T-helper 1 cell treated with Interleukin-12 subunit alpha and Interleukin-12 subunit beta and Interleukin-4 antibody, amounts not matched to agents 30 μg/mL and 1 μg/mL, for 36 hours (primary cell): ENCODE data around the gene NTRK2.

Experiments used
- H3K27ac Mint-ChIP-seq: one replicate; pipeline ENCODE4 v1.8.0; 2021; ENCODE audit warnings: mild to moderate bottlenecking, mixed read lengths
- H3K27me3 Mint-ChIP-seq: one replicate; pipeline ENCODE4 v1.8.0; 2021; ENCODE audit warnings: low read depth, mixed read lengths
- H3K36me3 Mint-ChIP-seq: one replicate; pipeline ENCODE4 v1.8.0; 2021; ENCODE audit warnings: low read depth, mixed read lengths
- H3K4me1 Mint-ChIP-seq: one replicate; pipeline ENCODE4 v1.8.0; 2021; ENCODE audit warnings: low read depth, mixed read lengths
- H3K4me3 Mint-ChIP-seq: one replicate; pipeline ENCODE4 v1.8.0; 2021; ENCODE audit warnings: mild to moderate bottlenecking, moderate library complexity, mixed read lengths
- H3K9me3 Mint-ChIP-seq: one replicate; pipeline ENCODE4 v1.8.0; 2021; ENCODE audit warnings: mixed read lengths

The NTRK2 gene

DNA sequence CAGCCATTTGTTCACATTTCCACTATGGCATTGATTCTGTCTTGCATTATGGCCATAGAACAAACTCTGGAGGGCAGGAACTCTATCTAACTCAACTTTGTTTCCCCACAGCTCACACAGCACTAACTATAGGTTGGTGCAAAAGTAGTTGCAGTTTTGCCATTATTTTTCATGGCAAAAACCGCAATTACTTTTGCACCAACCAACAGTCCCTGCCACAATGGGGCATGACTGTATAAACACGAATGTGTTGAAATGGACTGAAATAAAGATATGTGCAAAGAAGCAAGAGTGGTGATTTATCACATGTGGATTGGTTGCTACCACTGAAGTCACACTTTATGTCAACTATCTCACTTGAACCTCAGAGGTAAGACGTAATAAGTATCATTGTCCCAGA, 338.7 kb downstream of the NTRK2 start:
- Mint-ChIP-seq H3K27me3 (no peaks in the 10 kb centered on the region), H3K9me3 (no peaks in the 10 kb centered on the region), H3K36me3 (no peaks in the 10 kb centered on the region), H3K4me1 (no peaks in the 10 kb centered on the region), H3K4me3 (no peak overlapping the region), H3K27ac (no peak overlapping the region)

GRCh38 chr9:85009251-85009650, 339.7 kb downstream of the NTRK2 start:
- H3K27me3 Mint-ChIP-seq, result no peaks in the 10 kb centered on the region
- H3K4me3 Mint-ChIP-seq, result no peak overlapping the region
- H3K4me1 Mint-ChIP-seq, result no peaks in the 10 kb centered on the region

GRCh38 chr9:85013703-85014102, 344.2 kb downstream of the NTRK2 start:
- Mint-ChIP-seq H3K36me3 (no peaks in the 10 kb centered on the region), H3K4me1 (no peaks in the 10 kb centered on the region), H3K9me3 (no peaks in the 10 kb centered on the region), H3K27ac (no peak overlapping the region), H3K27me3 (no peaks in the 10 kb centered on the region), H3K4me3 (no peak overlapping the region)

More at GRCh38 chr9:85009251-85009650, 339.7 kb downstream of the NTRK2 start:
- H3K36me3 Mint-ChIP-seq, result no peaks in the 10 kb centered on the region
- H3K9me3 Mint-ChIP-seq, result no peaks in the 10 kb centered on the region
- H3K27ac Mint-ChIP-seq, result no peak overlapping the region

GRCh38 chr9:85014292-85014691, 344.8 kb downstream of the NTRK2 start:
- H3K9me3 Mint-ChIP-seq, result no peaks in the 10 kb centered on the region
- H3K4me3 Mint-ChIP-seq, result no peak overlapping the region
- no peaks in the 10 kb centered on the region for H3K27me3 Mint-ChIP-seq
- H3K4me1 Mint-ChIP-seq, result no peaks in the 10 kb centered on the region
- no peak overlapping the region for H3K27ac Mint-ChIP-seq
- H3K36me3 Mint-ChIP-seq, result no peaks in the 10 kb centered on the region

DNA sequence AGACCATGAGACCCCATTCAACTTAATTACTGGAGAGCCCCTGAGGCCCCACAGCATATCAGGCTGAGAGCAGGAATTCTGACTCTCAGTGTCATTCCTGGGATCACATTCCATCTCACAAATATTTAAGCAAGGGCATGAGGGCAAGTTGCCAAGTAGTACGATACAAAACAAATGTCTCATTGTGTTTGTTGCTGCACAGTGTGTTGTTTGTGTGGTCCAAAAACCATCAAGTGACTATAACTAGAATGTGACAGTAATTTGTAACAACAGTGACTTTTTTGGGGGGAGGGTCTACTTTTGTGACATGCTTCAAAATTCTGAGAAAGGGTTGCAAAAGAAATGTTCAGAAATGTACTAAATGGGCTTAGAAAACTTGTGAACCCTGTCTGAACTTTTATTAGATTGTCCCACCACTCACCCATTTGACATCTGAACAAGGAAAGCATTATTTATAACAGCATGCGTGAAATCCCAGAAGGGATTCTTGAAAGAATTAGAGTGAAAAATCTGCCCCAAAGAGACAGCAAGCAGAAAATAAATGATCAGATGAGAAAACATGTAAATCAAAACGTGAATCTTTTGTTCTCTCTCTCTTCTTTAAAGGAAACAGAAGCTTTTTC, 347.0 kb downstream of the NTRK2 start:
- no peaks in the 10 kb centered on the region for H3K36me3 Mint-ChIP-seq
- no peak overlapping the region for H3K4me3 Mint-ChIP-seq
- no peak overlapping the region for H3K27ac Mint-ChIP-seq
- H3K4me1 Mint-ChIP-seq, result no peaks in the 10 kb centered on the region
- H3K27me3 Mint-ChIP-seq, result no peaks in the 10 kb centered on the region
- H3K9me3 Mint-ChIP-seq, result no peaks in the 10 kb centered on the region

DNA sequence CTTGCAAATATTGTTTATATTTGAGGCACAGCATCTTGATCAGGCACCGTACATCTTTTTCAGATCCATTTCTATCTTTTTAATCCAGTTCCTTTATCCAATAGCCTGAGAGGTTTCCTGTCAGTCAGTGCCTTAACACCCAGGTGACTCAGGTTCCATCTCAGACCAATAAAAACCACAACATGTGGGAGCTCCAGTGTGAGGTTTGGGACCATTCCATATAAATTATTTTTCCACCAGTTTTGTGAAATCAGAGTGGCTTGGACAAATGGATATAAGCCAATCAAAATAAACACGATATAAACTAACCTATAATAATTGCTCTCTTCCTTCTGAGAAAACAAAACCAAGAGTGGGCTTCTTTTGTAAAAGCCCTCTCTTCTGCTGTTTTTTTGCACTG, 351.3 kb downstream of the NTRK2 start:
- Mint-ChIP-seq H3K36me3 (no peaks in the 10 kb centered on the region), H3K27me3 (no peaks in the 10 kb centered on the region), H3K4me1 (no peaks in the 10 kb centered on the region), H3K9me3 (no peaks in the 10 kb centered on the region), H3K27ac (no peak overlapping the region), H3K4me3 (no peak overlapping the region)

DNA sequence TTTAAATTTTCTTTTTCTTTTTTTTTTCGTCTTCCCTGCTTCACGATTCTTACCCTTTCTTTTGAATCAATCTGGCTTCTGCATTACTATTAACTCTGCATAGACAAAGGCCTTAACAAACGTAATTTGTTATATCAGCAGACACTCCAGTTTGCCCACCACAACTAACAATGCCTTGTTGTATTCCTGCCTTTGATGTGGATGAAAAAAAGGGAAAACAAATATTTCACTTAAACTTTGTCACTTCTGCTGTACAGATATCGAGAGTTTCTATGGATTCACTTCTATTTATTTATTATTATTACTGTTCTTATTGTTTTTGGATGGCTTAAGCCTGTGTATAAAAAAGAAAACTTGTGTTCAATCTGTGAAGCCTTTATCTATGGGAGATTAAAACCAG, 352.2 kb downstream of the NTRK2 start:
- Mint-ChIP-seq H3K4me1 (no peaks in the 10 kb centered on the region), H3K36me3 (no peaks in the 10 kb centered on the region), H3K27me3 (no peaks in the 10 kb centered on the region), H3K27ac (no peak overlapping the region), H3K4me3 (no peak overlapping the region), H3K9me3 (no peaks in the 10 kb centered on the region)

DNA sequence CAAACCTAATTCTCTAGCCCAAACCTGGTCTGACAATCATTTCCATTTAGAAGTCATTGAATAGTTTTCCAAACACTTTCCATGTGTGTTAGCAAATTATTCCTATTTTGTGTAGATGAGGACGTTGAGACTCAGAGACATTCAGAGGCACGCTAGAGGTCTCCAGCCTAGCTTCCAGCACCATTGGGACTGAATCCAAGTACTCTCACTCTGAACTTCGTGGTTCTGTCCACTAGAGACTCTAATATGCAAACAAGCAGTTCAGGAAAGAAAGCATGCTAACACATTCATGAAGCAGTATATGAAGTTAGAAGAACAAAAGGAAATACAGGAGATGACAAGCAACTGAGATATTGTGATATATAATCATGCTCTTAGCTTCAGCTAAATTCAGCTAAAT, 354.8 kb downstream of the NTRK2 start:
- Mint-ChIP-seq H3K27ac (no peak overlapping the region), H3K4me3 (no peak overlapping the region), H3K36me3 (no peaks in the 10 kb centered on the region), H3K9me3 (no peaks in the 10 kb centered on the region), H3K4me1 (no peaks in the 10 kb centered on the region), H3K27me3 (no peaks in the 10 kb centered on the region)

DNA sequence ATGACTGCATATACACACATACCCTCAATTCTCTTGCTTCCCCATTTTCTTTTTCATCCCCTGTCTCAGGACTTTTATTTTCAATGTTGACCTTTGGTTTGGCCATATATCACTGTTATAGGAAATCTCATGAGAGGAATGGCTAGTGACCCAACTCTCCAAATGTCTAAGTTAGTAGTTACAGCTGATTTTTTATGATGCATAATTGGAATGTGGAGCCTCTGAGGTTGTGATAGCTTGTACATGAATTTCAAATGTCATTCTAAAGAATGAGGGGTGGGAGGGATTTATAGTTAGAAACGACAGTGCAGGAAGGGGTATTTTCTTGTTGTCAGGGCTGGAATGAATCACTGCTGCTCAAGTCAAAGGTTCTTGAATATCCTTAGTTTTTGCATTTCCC, 356.1 kb downstream of the NTRK2 start:
- Mint-ChIP-seq H3K9me3 (no peaks in the 10 kb centered on the region), H3K27me3 (no peaks in the 10 kb centered on the region), H3K27ac (no peak overlapping the region), H3K4me3 (no peak overlapping the region), H3K4me1 (no peaks in the 10 kb centered on the region), H3K36me3 (no peaks in the 10 kb centered on the region)

GRCh38 chr9:85027870-85028269, 358.3 kb downstream of the NTRK2 start:
- Mint-ChIP-seq H3K36me3 (no peaks in the 10 kb centered on the region), H3K27me3 (no peaks in the 10 kb centered on the region), H3K4me3 (no peak overlapping the region), H3K4me1 (no peaks in the 10 kb centered on the region), H3K9me3 (no peaks in the 10 kb centered on the region), H3K27ac (no peak overlapping the region)

GRCh38 chr9:85030316-85030715, 360.8 kb downstream of the NTRK2 start:
- Mint-ChIP-seq H3K9me3 (no peaks in the 10 kb centered on the region), H3K27ac (no peak overlapping the region), H3K4me1 (no peaks in the 10 kb centered on the region), H3K4me3 (no peak overlapping the region), H3K36me3 (no peaks in the 10 kb centered on the region), H3K27me3 (no peaks in the 10 kb centered on the region)

- Mint-ChIP-seq H3K9me3 (no peaks in the 10 kb centered on the region), H3K4me3 (no peak overlapping the region), H3K36me3 (no peaks in the 10 kb centered on the region), H3K27me3 (no peaks in the 10 kb centered on the region), H3K4me1 (no peaks in the 10 kb centered on the region), H3K27ac (no peak overlapping the region)
These were observed 367.0 kb downstream of the NTRK2 start for GRCh38 chr9:85036496-85036895.

GRCh38 chr9:85038061-85038460, 368.5 kb downstream of the NTRK2 start:
- H3K9me3 Mint-ChIP-seq, result no peaks in the 10 kb centered on the region
- no peak overlapping the region for H3K4me3 Mint-ChIP-seq
- H3K4me1 Mint-ChIP-seq, result no peaks in the 10 kb centered on the region
- H3K27me3 Mint-ChIP-seq, result no peaks in the 10 kb centered on the region
- no peaks in the 10 kb centered on the region for H3K36me3 Mint-ChIP-seq
- H3K27ac Mint-ChIP-seq, result no peak overlapping the region

DNA sequence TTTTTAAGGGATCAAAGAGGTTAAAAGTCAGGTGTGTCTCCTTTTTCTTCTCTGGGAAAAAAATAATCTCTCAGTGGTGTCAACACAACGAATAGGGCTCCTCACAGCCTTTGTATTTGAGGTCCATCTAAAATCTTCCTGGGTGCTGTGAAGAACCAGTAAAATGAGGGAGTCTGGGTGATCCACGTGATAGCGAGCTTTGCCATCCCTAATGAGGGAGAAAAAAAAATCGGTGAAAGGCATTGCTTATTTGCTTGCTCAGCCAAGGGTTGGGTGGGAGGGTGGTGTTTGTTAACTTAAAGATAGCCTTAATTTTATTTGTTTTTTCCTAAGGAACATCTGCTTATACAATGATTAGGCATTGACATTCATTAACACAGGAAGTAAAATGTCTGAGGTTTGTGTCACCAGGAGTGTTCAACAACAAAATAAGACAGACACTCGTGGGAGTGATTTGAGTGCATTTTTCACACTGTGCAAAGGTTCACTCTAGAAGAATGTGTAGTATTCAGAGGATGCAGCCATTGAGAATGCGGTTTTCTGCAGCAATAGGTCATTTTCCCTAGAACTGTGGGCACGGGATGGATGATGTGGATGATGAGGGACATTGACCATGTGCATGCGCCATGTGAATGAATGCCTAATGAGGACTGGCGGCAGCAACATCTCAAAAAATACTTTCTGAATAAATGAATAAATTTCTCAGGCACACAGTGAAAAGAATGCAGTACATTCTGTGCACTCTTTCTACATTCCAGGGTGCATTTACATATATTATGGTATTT, 369.5 kb downstream of the NTRK2 start:
- no peaks in the 10 kb centered on the region for H3K9me3 Mint-ChIP-seq
- no peak overlapping the region for H3K4me3 Mint-ChIP-seq
- no peaks in the 10 kb centered on the region for H3K4me1 Mint-ChIP-seq
- no peak overlapping the region for H3K27ac Mint-ChIP-seq
- no peaks in the 10 kb centered on the region for H3K27me3 Mint-ChIP-seq
- H3K36me3 Mint-ChIP-seq, result no peaks in the 10 kb centered on the region

GRCh38 chr9:85040146-85040545, 370.6 kb downstream of the NTRK2 start:
- no peak overlapping the region for H3K27ac Mint-ChIP-seq
- H3K27me3 Mint-ChIP-seq, result no peaks in the 10 kb centered on the region
- H3K9me3 Mint-ChIP-seq, result no peaks in the 10 kb centered on the region
- no peaks in the 10 kb centered on the region for H3K36me3 Mint-ChIP-seq
- H3K4me3 Mint-ChIP-seq, result no peak overlapping the region
- no peaks in the 10 kb centered on the region for H3K4me1 Mint-ChIP-seq
